ENCODE data around the gene C9orf85. TPM values are rescaled to one million over a fixed set of nuclear protein-coding genes. Genes with fewer than 3 reads are reported as not detected.
A peak's percentile ranks its signal among the peaks of the same experiment; 100 is the strongest.

The C9orf85 gene
- total RNA-seq, 1 experiment from 2014 or later: 9.8 TPM

GRCh38 chr9:71936066-71936465 is 24.6 kb downstream of the C9orf85 start:
- Mint-ChIP-seq H3K4me1 (ENCODE audit: low read depth, unreplicated experiment) (peaks cover 21% of the 10 kb centered on the region), H3K27me3 (ENCODE audit: unreplicated experiment) (no peaks in the 10 kb centered on the region), H3K27ac (ENCODE audit: unreplicated experiment) (no peak overlapping the region), H3K4me3 (ENCODE audit: low read depth, unreplicated experiment) (no peak overlapping the region), H3K36me3 (ENCODE audit: insufficient read depth, unreplicated experiment) (peaks cover 4% of the 10 kb centered on the region), H3K9me3 (ENCODE audit: low read depth, unreplicated experiment) (no peaks in the 10 kb centered on the region)
- no TSS peak for BruUV-seq (replicated peaks)
- CTCF ChIA-PET: interaction anchor here (0.6 to 1.5 kb wide), 6 partner anchors 10 to 220 kb away, joined by 3 to 9 read pairs (median 3); no protein-coding TSS in a partner anchor
- intact Hi-C loops (cut with micrococcal nuclease; ENCODE audit: unreplicated experiment): no loop called here
- no peak for DNase-seq
- no peak for TF ChIP-seq CTCF (IDR thresholded peaks at IDR 0.05; ENCODE audit: unreplicated experiment)

GRCh38 chr9:71937070-71937625 is 25.7 kb downstream of the C9orf85 start:
- Mint-ChIP-seq H3K4me3 (ENCODE audit: low read depth, unreplicated experiment) (no peak overlapping the region), H3K27ac (ENCODE audit: unreplicated experiment) (peak overlapping the region; percentile 47), H3K9me3 (ENCODE audit: low read depth, unreplicated experiment) (no peaks in the 10 kb centered on the region), H3K4me1 (ENCODE audit: low read depth, unreplicated experiment) (peaks cover 21% of the 10 kb centered on the region), H3K27me3 (ENCODE audit: unreplicated experiment) (no peaks in the 10 kb centered on the region), H3K36me3 (ENCODE audit: insufficient read depth, unreplicated experiment) (peaks cover 4% of the 10 kb centered on the region)
- TF ChIP-seq CTCF (IDR thresholded peaks at IDR 0.05; ENCODE audit: unreplicated experiment): no peak
- DNase-seq: no peak
- intact Hi-C loops (cut with micrococcal nuclease; ENCODE audit: unreplicated experiment): no loop called here
- no TSS peak for BruUV-seq (replicated peaks)
- CTCF ChIA-PET: interaction anchor here (0.5 to 1.5 kb wide), 3 partner anchors 11 to 1788 kb away, joined by 3 to 4 read pairs (median 3); no protein-coding TSS in a partner anchor

GRCh38 chr9:71937898-71938297 is 26.5 kb downstream of the C9orf85 start:
- BruUV-seq (replicated peaks): no TSS peak
- CTCF ChIA-PET: no interaction called here

GRCh38 chr9:71941060-71941568 is 29.7 kb downstream of the C9orf85 start:
- CTCF ChIA-PET: no interaction called here
- intact Hi-C loops (cut with micrococcal nuclease; ENCODE audit: unreplicated experiment): no loop called here
- no peak overlapping the region for H3K4me3 Mint-ChIP-seq (ENCODE audit: low read depth, unreplicated experiment)

More at GRCh38 chr9:71937898-71938297, 26.5 kb downstream of the C9orf85 start:
- Mint-ChIP-seq H3K36me3 (ENCODE audit: insufficient read depth, unreplicated experiment) (peaks cover 4% of the 10 kb centered on the region), H3K4me3 (ENCODE audit: low read depth, unreplicated experiment) (no peak overlapping the region), H3K27ac (ENCODE audit: unreplicated experiment) (no peak overlapping the region), H3K27me3 (ENCODE audit: unreplicated experiment) (no peaks in the 10 kb centered on the region), H3K4me1 (ENCODE audit: low read depth, unreplicated experiment) (peaks cover 21% of the 10 kb centered on the region), H3K9me3 (ENCODE audit: low read depth, unreplicated experiment) (no peaks in the 10 kb centered on the region)
- intact Hi-C loops (cut with micrococcal nuclease; ENCODE audit: unreplicated experiment): no loop called here
- DNase-seq: no peak
- TF ChIP-seq CTCF (IDR thresholded peaks at IDR 0.05; ENCODE audit: unreplicated experiment): no peak

More at GRCh38 chr9:71941060-71941568, 29.7 kb downstream of the C9orf85 start:
- no peaks in the 10 kb centered on the region for H3K27me3 Mint-ChIP-seq (ENCODE audit: unreplicated experiment)
- no peaks in the 10 kb centered on the region for H3K36me3 Mint-ChIP-seq (ENCODE audit: insufficient read depth, unreplicated experiment)
- peaks cover 21% of the 10 kb centered on the region for H3K4me1 Mint-ChIP-seq (ENCODE audit: low read depth, unreplicated experiment)
- DNase-seq: no peak
- H3K9me3 Mint-ChIP-seq (ENCODE audit: low read depth, unreplicated experiment): no peaks in the 10 kb centered on the region
- no peak overlapping the region for H3K27ac Mint-ChIP-seq (ENCODE audit: unreplicated experiment)
- BruUV-seq (replicated peaks): no TSS peak
- TF ChIP-seq CTCF (IDR thresholded peaks at IDR 0.05; ENCODE audit: unreplicated experiment): no peak

Measured in Calu3 (cell line).